Measurements from ENCODE around the gene PBX1.

The PBX1 gene

GRCh38 chr1:164765992-164766720 lies 207.2 kb downstream of the PBX1 start:
- Mint-ChIP-seq H3K27ac (no peak overlapping the region), H3K9me3 (no peaks in the 10 kb centered on the region), H3K27me3 (peaks cover 1% of the 10 kb centered on the region), H3K36me3 (ENCODE audit: low read depth) (no peaks in the 10 kb centered on the region), H3K4me1 (no peaks in the 10 kb centered on the region), H3K4me3 (no peak overlapping the region)
- ATAC-seq: no peak
- DNase-seq: no peak

GRCh38 chr1:164767752-164768402 lies 208.9 kb downstream of the PBX1 start:
- Mint-ChIP-seq H3K4me3 (no peak overlapping the region), H3K9me3 (no peaks in the 10 kb centered on the region), H3K27ac (no peak overlapping the region), H3K36me3 (ENCODE audit: low read depth) (no peaks in the 10 kb centered on the region), H3K4me1 (no peaks in the 10 kb centered on the region), H3K27me3 (peaks cover 1% of the 10 kb centered on the region)
- ATAC-seq (no peak), DNase-seq (no peak)

GRCh38 chr1:164768619-164769018 lies 209.6 kb downstream of the PBX1 start:
- H3K4me3 Mint-ChIP-seq: no peak overlapping the region
- no peaks in the 10 kb centered on the region for H3K36me3 Mint-ChIP-seq (ENCODE audit: low read depth)
- H3K9me3 Mint-ChIP-seq: no peaks in the 10 kb centered on the region
- H3K4me1 Mint-ChIP-seq: no peaks in the 10 kb centered on the region
- ATAC-seq (no peak), DNase-seq (no peak)
- H3K27me3 Mint-ChIP-seq: peaks cover 1% of the 10 kb centered on the region
- no peak overlapping the region for H3K27ac Mint-ChIP-seq

- DNase-seq (no peak), ATAC-seq (no peak)
- Mint-ChIP-seq H3K36me3 (ENCODE audit: low read depth) (no peaks in the 10 kb centered on the region), H3K9me3 (no peaks in the 10 kb centered on the region), H3K27me3 (peaks cover 1% of the 10 kb centered on the region), H3K4me3 (no peak overlapping the region), H3K4me1 (no peaks in the 10 kb centered on the region), H3K27ac (no peak overlapping the region)
Measured at GRCh38 chr1:164769486-164770130, 210.6 kb downstream of the PBX1 start.

- Mint-ChIP-seq H3K4me1 (peaks cover 3% of the 10 kb centered on the region), H3K4me3 (no peak overlapping the region), H3K27me3 (peaks cover 1% of the 10 kb centered on the region), H3K9me3 (no peaks in the 10 kb centered on the region), H3K27ac (no peak overlapping the region), H3K36me3 (ENCODE audit: low read depth) (no peaks in the 10 kb centered on the region)
- no peak for DNase-seq
- ATAC-seq: no peak
Measured at GRCh38 chr1:164770131-164770529, 211.1 kb downstream of the PBX1 start.

- DNase-seq: no peak
- H3K27me3 Mint-ChIP-seq: peaks cover 5% of the 10 kb centered on the region
- H3K27ac Mint-ChIP-seq: no peak overlapping the region
- H3K36me3 Mint-ChIP-seq (ENCODE audit: low read depth): no peaks in the 10 kb centered on the region
- peaks cover 4% of the 10 kb centered on the region for H3K4me1 Mint-ChIP-seq
- no peak for ATAC-seq
- no peak overlapping the region for H3K4me3 Mint-ChIP-seq
- H3K9me3 Mint-ChIP-seq: no peaks in the 10 kb centered on the region
Measured at GRCh38 chr1:164771041-164771618, 212.1 kb downstream of the PBX1 start.

GRCh38 chr1:164771619-164772361 lies 212.8 kb downstream of the PBX1 start:
- peaks cover 5% of the 10 kb centered on the region for H3K27me3 Mint-ChIP-seq
- no peaks in the 10 kb centered on the region for H3K36me3 Mint-ChIP-seq (ENCODE audit: low read depth)
- no peak overlapping the region for H3K27ac Mint-ChIP-seq
- H3K4me3 Mint-ChIP-seq: no peak overlapping the region
- ATAC-seq (no peak), DNase-seq (no peak)
- no peaks in the 10 kb centered on the region for H3K9me3 Mint-ChIP-seq
- peaks cover 4% of the 10 kb centered on the region for H3K4me1 Mint-ChIP-seq

- no peaks in the 10 kb centered on the region for H3K9me3 Mint-ChIP-seq
Measured at GRCh38 chr1:164772635-164773034, 213.7 kb downstream of the PBX1 start.

GRCh38 chr1:164773102-164773501 lies 214.1 kb downstream of the PBX1 start:
- no peak overlapping the region for H3K27ac Mint-ChIP-seq
- ATAC-seq: no peak
- no peak for DNase-seq
- H3K4me1 Mint-ChIP-seq: peaks cover 4% of the 10 kb centered on the region
- H3K4me3 Mint-ChIP-seq: no peak overlapping the region
- no peaks in the 10 kb centered on the region for H3K36me3 Mint-ChIP-seq (ENCODE audit: low read depth)
- no peaks in the 10 kb centered on the region for H3K9me3 Mint-ChIP-seq
- peaks cover 5% of the 10 kb centered on the region for H3K27me3 Mint-ChIP-seq

More at GRCh38 chr1:164772635-164773034, 213.7 kb downstream of the PBX1 start:
- no peak overlapping the region for H3K27ac Mint-ChIP-seq
- no peaks in the 10 kb centered on the region for H3K36me3 Mint-ChIP-seq (ENCODE audit: low read depth)
- ATAC-seq: peak; percentile 84
- peaks cover 5% of the 10 kb centered on the region for H3K27me3 Mint-ChIP-seq
- DNase-seq: no peak
- H3K4me3 Mint-ChIP-seq: no peak overlapping the region
- peaks cover 4% of the 10 kb centered on the region for H3K4me1 Mint-ChIP-seq

GRCh38 chr1:164774413-164774812 lies 215.4 kb downstream of the PBX1 start:
- no peak overlapping the region for H3K4me3 Mint-ChIP-seq
- H3K27ac Mint-ChIP-seq: no peak overlapping the region
- ATAC-seq: no peak
- peaks cover 4% of the 10 kb centered on the region for H3K4me1 Mint-ChIP-seq
- no peaks in the 10 kb centered on the region for H3K9me3 Mint-ChIP-seq
- H3K36me3 Mint-ChIP-seq (ENCODE audit: low read depth): no peaks in the 10 kb centered on the region
- H3K27me3 Mint-ChIP-seq: peaks cover 3% of the 10 kb centered on the region
- no peak for DNase-seq

- ATAC-seq (no peak), DNase-seq (no peak)
- H3K36me3 Mint-ChIP-seq (ENCODE audit: low read depth): no peaks in the 10 kb centered on the region
- H3K4me3 Mint-ChIP-seq: no peak overlapping the region
- peaks cover 3% of the 10 kb centered on the region for H3K27me3 Mint-ChIP-seq
- peaks cover 4% of the 10 kb centered on the region for H3K4me1 Mint-ChIP-seq
- H3K27ac Mint-ChIP-seq: no peak overlapping the region
- no peaks in the 10 kb centered on the region for H3K9me3 Mint-ChIP-seq
Measured at GRCh38 chr1:164774819-164775654, 216.1 kb downstream of the PBX1 start.

- H3K36me3 Mint-ChIP-seq (ENCODE audit: low read depth): no peaks in the 10 kb centered on the region
- H3K4me1 Mint-ChIP-seq: peaks cover 4% of the 10 kb centered on the region
- DNase-seq (no peak), ATAC-seq (no peak)
- H3K9me3 Mint-ChIP-seq: no peaks in the 10 kb centered on the region
- no peak overlapping the region for H3K27ac Mint-ChIP-seq
- H3K4me3 Mint-ChIP-seq: no peak overlapping the region
- H3K27me3 Mint-ChIP-seq: peaks cover 3% of the 10 kb centered on the region
Measured at GRCh38 chr1:164777518-164777917, 218.5 kb downstream of the PBX1 start.

GRCh38 chr1:164779376-164779775 lies 220.4 kb downstream of the PBX1 start:
- H3K4me3 Mint-ChIP-seq: no peak overlapping the region
- DNase-seq (no peak), ATAC-seq (no peak)
- H3K4me1 Mint-ChIP-seq: peaks cover 4% of the 10 kb centered on the region
- H3K27me3 Mint-ChIP-seq: peaks cover 3% of the 10 kb centered on the region
- H3K36me3 Mint-ChIP-seq (ENCODE audit: low read depth): no peaks in the 10 kb centered on the region
- no peak overlapping the region for H3K27ac Mint-ChIP-seq
- H3K9me3 Mint-ChIP-seq: no peaks in the 10 kb centered on the region

All from activated naive CD8-positive, alpha-beta T cell treated with anti-CD3 and anti-CD28 coated beads, Interleukin-2, amount 50 U/mL, for 24 hours (primary cell).